ENCODE data around the gene LRRTM3.

DNA sequence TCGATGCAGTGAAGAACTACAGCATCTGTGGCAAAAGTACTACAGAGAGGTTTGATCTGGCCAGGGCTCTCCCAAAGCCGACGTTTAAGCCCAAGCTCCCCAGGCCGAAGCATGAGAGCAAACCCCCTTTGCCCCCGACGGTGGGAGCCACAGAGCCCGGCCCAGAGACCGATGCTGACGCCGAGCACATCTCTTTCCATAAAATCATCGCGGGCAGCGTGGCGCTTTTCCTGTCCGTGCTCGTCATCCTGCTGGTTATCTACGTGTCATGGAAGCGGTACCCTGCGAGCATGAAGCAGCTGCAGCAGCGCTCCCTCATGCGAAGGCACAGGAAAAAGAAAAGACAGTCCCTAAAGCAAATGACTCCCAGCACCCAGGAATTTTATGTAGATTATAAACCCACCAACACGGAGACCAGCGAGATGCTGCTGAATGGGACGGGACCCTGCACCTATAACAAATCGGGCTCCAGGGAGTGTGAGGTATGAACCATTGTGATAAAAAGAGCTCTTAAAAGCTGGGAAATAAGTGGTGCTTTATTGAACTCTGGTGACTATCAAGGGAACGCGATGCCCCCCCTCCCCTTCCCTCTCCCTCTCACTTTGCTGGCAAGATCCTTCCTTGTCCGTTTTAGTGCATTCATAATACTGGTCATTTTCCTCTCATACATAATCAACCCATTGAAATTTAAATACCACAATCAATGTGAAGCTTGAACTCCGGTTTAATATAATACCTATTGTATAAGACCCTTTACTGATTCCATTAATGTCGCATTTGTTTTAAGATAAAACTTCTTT, 2.3 kb downstream of the LRRTM3 start:
- TF ChIP-seq, protein P1, sequence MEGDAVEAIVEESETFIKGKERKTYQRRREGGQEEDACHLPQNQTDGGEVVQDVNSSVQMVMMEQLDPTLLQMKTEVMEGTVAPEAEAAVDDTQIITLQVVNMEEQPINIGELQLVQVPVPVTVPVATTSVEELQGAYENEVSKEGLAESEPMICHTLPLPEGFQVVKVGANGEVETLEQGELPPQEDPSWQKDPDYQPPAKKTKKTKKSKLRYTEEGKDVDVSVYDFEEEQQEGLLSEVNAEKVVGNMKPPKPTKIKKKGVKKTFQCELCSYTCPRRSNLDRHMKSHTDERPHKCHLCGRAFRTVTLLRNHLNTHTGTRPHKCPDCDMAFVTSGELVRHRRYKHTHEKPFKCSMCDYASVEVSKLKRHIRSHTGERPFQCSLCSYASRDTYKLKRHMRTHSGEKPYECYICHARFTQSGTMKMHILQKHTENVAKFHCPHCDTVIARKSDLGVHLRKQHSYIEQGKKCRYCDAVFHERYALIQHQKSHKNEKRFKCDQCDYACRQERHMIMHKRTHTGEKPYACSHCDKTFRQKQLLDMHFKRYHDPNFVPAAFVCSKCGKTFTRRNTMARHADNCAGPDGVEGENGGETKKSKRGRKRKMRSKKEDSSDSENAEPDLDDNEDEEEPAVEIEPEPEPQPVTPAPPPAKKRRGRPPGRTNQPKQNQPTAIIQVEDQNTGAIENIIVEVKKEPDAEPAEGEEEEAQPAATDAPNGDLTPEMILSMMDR (IDR thresholded peaks at IDR 0.05), result no peak
- no peak for TF ChIP-seq POLR2A (IDR thresholded peaks at IDR 0.05)

All from heart left ventricle (tissue), 13 donors.